A549 (cell line): Measurements from ENCODE around the gene CUX1. TPM values are rescaled to one million over a fixed set of nuclear protein-coding genes. Genes with fewer than 3 reads are reported as not detected.
A peak's percentile ranks its signal among the peaks of the same experiment; 100 is the strongest.

Experiments used
- ATAC-seq, 2 experiments: fragments of 200-7000 bp in 1 of 2; fragments of >200 bp in 1 of 2; cut with Nextera tagmentation in 1 of 2; cut with Tn5 transposase in 1 of 2; 3 replicates each; pipeline versions ENCODE4 v1.8.0 to v1.9.1; 2018 to 2020; ENCODE audit warnings: mild to moderate bottlenecking in 1 of 2, moderate library complexity in 1 of 2
- CTCF ChIA-PET: fragments of 300-600 bp; sonication (Branson Sonifier 250); formaldehyde crosslinking; extraction: SDS; loops from one replicate; lab custom pipeline; 2021; ENCODE audit warnings: antibody characterized with exemption, inconsistent platforms; lab: Yijun Ruan, JAX
- POLR2A ChIA-PET: fragments of 350-600 bp; formaldehyde crosslinking; extraction: SDS; loops from one replicate; lab custom pipeline; 2021; ENCODE audit warnings: antibody characterized with exemption, inconsistent platforms; lab: Yijun Ruan, JAX
- DNase-seq, 2 experiments: peaks; one replicate each; pipeline versions ENCODE4 v3.0.0 to v3.0.0-alpha.2; 2011 to 2016; ENCODE audit warnings: low read depth in 1 of 2, low spot score in 1 of 2
- FAIRE-seq: peaks from 2 replicates; lab custom pipeline; 2011; peaks lifted over from hg19 to GRCh38; lab: Jason Lieb, UNC
- H3K27ac ChIP-seq, 2 experiments: fragments of >200 bp; sonication (Bioruptor Twin); formaldehyde crosslinking; 3 replicates each; pipeline ENCODE4 v1.5.1; 2016 to 2017
- H3K4me1 ChIP-seq: fragments of >200 bp; sonication (Bioruptor Twin); formaldehyde crosslinking; 3 replicates; pipeline ENCODE4 v1.6.1; 2016
- H3K4me2 ChIP-seq: fragments of >200 bp; sonication (Bioruptor Twin); formaldehyde crosslinking; 3 replicates; pipeline ENCODE4 v1.6.1; 2016
- H3K4me3 ChIP-seq: fragments of >200 bp; sonication (Bioruptor Twin); formaldehyde crosslinking; 3 replicates; pipeline ENCODE4 v1.5.1; 2016
- H3K9me3 ChIP-seq: fragments of >200 bp; sonication (Bioruptor Twin); formaldehyde crosslinking; 3 replicates; pipeline ENCODE4 v1.6.1; 2016
- ATOH8 ChIP-seq: fragments of 250-450 bp; sonication (Bioruptor Pico); IDR thresholded peaks from 2 replicates; pipeline ENCODE4 v1.5.0; 2020; ENCODE audit warnings: low read depth, mild to moderate bottlenecking, moderate library complexity
- BHLHE40 ChIP-seq: IDR thresholded peaks from 2 replicates; pipeline ENCODE4 v1.6.1; 2012; ENCODE audit warnings: low read depth, low read length, inconsistent platforms
- CHD2 ChIP-seq: fragments of 150-350 bp; IDR thresholded peaks from 2 replicates; pipeline ENCODE4 v1.6.1; 2014; ENCODE audit warnings: low read length; ENCODE audit not compliant: partially characterized antibody
- CHD4 ChIP-seq: fragments of 200-600 bp; sonication (generic); IDR thresholded peaks from 2 replicates; pipeline ENCODE4 v1.6.1; 2016; ENCODE audit warnings: antibody characterized with exemption, mild to moderate bottlenecking, borderline replicate concordance
- CTCF ChIP-seq: fragments of >200 bp; sonication (Bioruptor Twin); formaldehyde crosslinking; IDR thresholded peaks from 3 replicates; pipeline ENCODE4 v1.5.1; 2016
- EHF ChIP-seq: fragments of 250-450 bp; sonication (Bioruptor Pico); IDR thresholded peaks from 2 replicates; pipeline ENCODE4 v1.5.0; 2020; ENCODE audit warnings: mild to moderate bottlenecking
- EHMT2 ChIP-seq: fragments of 200-600 bp; sonication (generic); IDR thresholded peaks from 2 replicates; pipeline ENCODE4 v1.6.1; 2016; ENCODE audit warnings: antibody characterized with exemption, low read depth, mild to moderate bottlenecking, moderate library complexity
- ESRRA ChIP-seq: fragments of 150-350 bp; IDR thresholded peaks from 2 replicates; pipeline ENCODE4 v1.6.1; 2014; ENCODE audit warnings: mild to moderate bottlenecking, low read length, borderline replicate concordance
- FOXS1 ChIP-seq: fragments of 250-450 bp; sonication (Bioruptor Pico); IDR thresholded peaks from 2 replicates; pipeline ENCODE4 v1.5.0; 2020; ENCODE audit warnings: mild to moderate bottlenecking, moderate library complexity
- HDAC2 ChIP-seq: fragments of 200-600 bp; sonication (generic); IDR thresholded peaks from 2 replicates; pipeline ENCODE4 v1.6.1; 2016
- HMGXB4 ChIP-seq: fragments of 250-450 bp; sonication (Bioruptor Pico); IDR thresholded peaks from 2 replicates; pipeline ENCODE4 v1.5.0; 2021; ENCODE audit warnings: mild to moderate bottlenecking, moderate library complexity, borderline replicate concordance
- HOXB5 ChIP-seq: fragments of 250-450 bp; sonication (Bioruptor Pico); IDR thresholded peaks from 2 replicates; pipeline ENCODE4 v1.5.0; 2020; ENCODE audit warnings: mild to moderate bottlenecking, moderate library complexity
- JUNB ChIP-seq: fragments of >200 bp; sonication (Bioruptor Twin); formaldehyde crosslinking; IDR thresholded peaks from 2 replicates; pipeline ENCODE4 v1.6.1; 2016
- MYC ChIP-seq: IDR thresholded peaks from 2 replicates; pipeline ENCODE4 v1.6.1; 2012; ENCODE audit warnings: mild to moderate bottlenecking, inconsistent platforms, low read length, improper control_type of control experiment, borderline replicate concordance
- NFE2L2 ChIP-seq: fragments of 150-350 bp; conservative IDR thresholded peaks from 2 replicates; pipeline ENCODE4 v1.6.1; 2014; ENCODE audit warnings: low read length
- NPAS2 ChIP-seq: fragments of 250-450 bp; sonication (Bioruptor Pico); IDR thresholded peaks from 2 replicates; pipeline ENCODE4 v1.8.0; 2022; ENCODE audit warnings: mild to moderate bottlenecking, moderate library complexity, borderline replicate concordance
- PHF8 ChIP-seq: fragments of 200-600 bp; sonication (generic); IDR thresholded peaks from 2 replicates; pipeline ENCODE4 v1.6.1; 2016; ENCODE audit warnings: low read depth, mild to moderate bottlenecking, antibody characterized with exemption, moderate library complexity, borderline replicate concordance
- POLR2AphosphoS2 ChIP-seq: conservative IDR thresholded peaks from 2 replicates; pipeline ENCODE4 v1.6.1; 2012; ENCODE audit warnings: low read length, improper control_type of control experiment, inconsistent platforms
- RCOR1 ChIP-seq: fragments of 150-350 bp; IDR thresholded peaks from 2 replicates; pipeline ENCODE4 v1.6.1; 2014; ENCODE audit warnings: antibody characterized with exemption, low read length, low read depth
- REST ChIP-seq: fragments of 200-600 bp; sonication (generic); IDR thresholded peaks from 2 replicates; pipeline ENCODE4 v1.6.1; 2016; ENCODE audit warnings: antibody characterized with exemption, mild to moderate bottlenecking, moderate library complexity
- SMC3 ChIP-seq: fragments of >200 bp; sonication (Bioruptor Twin); formaldehyde crosslinking; IDR thresholded peaks from 3 replicates; pipeline ENCODE4 v1.6.1; 2018; ENCODE audit warnings: inconsistent platforms
- TP53 ChIP-seq: fragments of 250-450 bp; sonication (Bioruptor Pico); IDR thresholded peaks from 2 replicates; pipeline ENCODE4 v1.5.0; 2021; ENCODE audit warnings: mild to moderate bottlenecking, moderate library complexity
- ZSCAN20 ChIP-seq: fragments of 250-450 bp; sonication (Bioruptor Pico); IDR thresholded peaks from 2 replicates; pipeline ENCODE4 v1.8.0; 2022; ENCODE audit warnings: mild to moderate bottlenecking, moderate library complexity
- WGBS: methylation state at CpG from one replicate; pipeline ENCODE4 v1.1.6; 2017; ENCODE audit errors: missing lambda C conversion rate; 5-methylcytosine and 5-hydroxymethylcytosine counted together
- polyA plus RNA-seq, 4 experiments: library from polyadenylated mRNA; depleted of rRNA in 3 of 4; stranded (reverse); fragments of >200 nt; fragmentation: RNase III in 1 of 4; extraction: RNeasy Plus Mini Kit Qiagen cat#74134 plus additional on column Dnase treatment in 1 of 4; gene quantifications; 2 replicates in 3 of 4; 3 replicates in 1 of 4; pipeline ENCODE4 v1.2.3, GENCODE V29; 2011 to 2017
- TF ChIP-seq, protein P1 (sequence below): fragments of >200 bp; sonication (Bioruptor Twin); formaldehyde crosslinking; IDR thresholded peaks from 2 replicates; pipeline ENCODE4 v1.6.1; 2016
- TF ChIP-seq, protein P2 (sequence below): IDR thresholded peaks from 2 replicates; pipeline ENCODE4 v1.6.1; 2012

CUX1 gene
- polyA plus RNA-seq, 2 of the 4 experiments (the other 2 are of a cell fraction) = 32.7 to 33.4 TPM

GRCh38 chr7:102096012-102096332 lies 278.5 kb downstream of the CUX1 start:
- peaks cover 19% of the 10 kb centered on the region for H3K4me1 ChIP-seq
- FAIRE-seq = no peak
- POLR2A ChIA-PET = no interaction called here
- H3K27ac ChIP-seq = no peak overlapping the region
- H3K9me3 ChIP-seq = no peaks in the 10 kb centered on the region
- ATAC-seq = no peak
- no peak for DNase-seq
- no peak overlapping the region for H3K4me2 ChIP-seq
- H3K4me3 ChIP-seq = no peak overlapping the region
- CTCF ChIA-PET = interaction anchor here (1.1 kb wide), 1 partner anchor 22 kb away, joined by 3 read pairs; no protein-coding TSS in a partner anchor
- TF ChIP-seq, protein P1, sequence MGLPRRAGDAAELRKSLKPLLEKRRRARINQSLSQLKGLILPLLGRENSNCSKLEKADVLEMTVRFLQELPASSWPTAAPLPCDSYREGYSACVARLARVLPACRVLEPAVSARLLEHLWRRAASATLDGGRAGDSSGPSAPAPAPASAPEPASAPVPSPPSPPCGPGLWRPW = no peak
- TF ChIP-seq BHLHE40 (no peak), CTCF (no peak), SMC3 (no peak), POLR2AphosphoS2 (no peak), ATOH8 (CRISPR knock-in tag) (no peak), EHMT2 (no peak), NPAS2 (CRISPR knock-in tag) (no peak), CHD2 (no peak), ZSCAN20 (CRISPR knock-in tag) (no peak), RCOR1 (no peak), HDAC2 (no peak), PHF8 (no peak), FOXS1 (CRISPR knock-in tag) (no peak), NFE2L2 (no peak), MYC (no peak)
- WGBS = 90% methylated on average over 10 of the region's 10 CpGs

GRCh38 chr7:102096706-102097427 lies 279.4 kb downstream of the CUX1 start:
- 83% methylated on average over 19 of the region's 19 CpGs for WGBS
- H3K4me2 ChIP-seq = no peak overlapping the region
- ATAC-seq (no peak), DNase-seq (no peak), FAIRE-seq (no peak)
- CTCF ChIA-PET = interaction anchor here (0.7 to 1.4 kb wide), 4 partner anchors 8 to 176 kb away, joined by 3 read pairs; no protein-coding TSS in a partner anchor
- TF ChIP-seq NPAS2 (CRISPR knock-in tag) = no peak
- no peak for TF ChIP-seq EHF
- TF ChIP-seq CHD2 = no peak
- TF ChIP-seq REST = no peak
- no peak for TF ChIP-seq JUNB
- no peak for TF ChIP-seq HOXB5 (CRISPR knock-in tag)
- no peak for TF ChIP-seq BHLHE40
- TF ChIP-seq TP53 = no peak
- no peak for TF ChIP-seq CHD4
- no peak for TF ChIP-seq ESRRA
- no peak for TF ChIP-seq HMGXB4 (CRISPR knock-in tag)
- TF ChIP-seq, protein P2, sequence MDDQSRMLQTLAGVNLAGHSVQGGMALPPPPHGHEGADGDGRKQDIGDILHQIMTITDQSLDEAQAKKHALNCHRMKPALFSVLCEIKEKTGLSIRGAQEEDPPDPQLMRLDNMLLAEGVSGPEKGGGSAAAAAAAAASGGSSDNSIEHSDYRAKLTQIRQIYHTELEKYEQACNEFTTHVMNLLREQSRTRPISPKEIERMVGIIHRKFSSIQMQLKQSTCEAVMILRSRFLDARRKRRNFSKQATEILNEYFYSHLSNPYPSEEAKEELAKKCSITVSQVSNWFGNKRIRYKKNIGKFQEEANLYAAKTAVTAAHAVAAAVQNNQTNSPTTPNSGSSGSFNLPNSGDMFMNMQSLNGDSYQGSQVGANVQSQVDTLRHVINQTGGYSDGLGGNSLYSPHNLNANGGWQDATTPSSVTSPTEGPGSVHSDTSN = no peak
- H3K27ac ChIP-seq = peak overlapping the region in 1 of 2 experiments; percentile 67; a peak in 3 of 6 replicates
- POLR2A ChIA-PET = no interaction called here
- no peak overlapping the region for H3K4me3 ChIP-seq
- H3K4me1 ChIP-seq = peaks cover 20% of the 10 kb centered on the region
- no peaks in the 10 kb centered on the region for H3K9me3 ChIP-seq
